CD4-positive, alpha-beta T cell treated with Interleukin-21 for 1 hour (primary cell): Measurements from ENCODE around the gene ADAMTS14.
"Not testable (repeated sequence)": the region's sequence is repeated elsewhere in the genome, so short reads cannot be mapped to it uniquely, and the experiment has no call there.

ENCODE experiments used
- DNase-seq: peaks from one replicate; pipeline ENCODE4 v3.0.0-alpha.2; 2020

Gene ADAMTS14

GRCh38 chr10:70672165-70673042 is at the start of gene ADAMTS14:
TSS of gene ADAMTS14 (plus strand) at chr10:70672506. CDS start at chr10:70672803, 297 bp downstream.
- no peak for DNase-seq

GRCh38 chr10:70622541-70622940 is 49.8 kb upstream of the ADAMTS14 start:
- no peak for DNase-seq

- no peak for DNase-seq
Observed at GRCh38 chr10:70622981-70623844, 49.1 kb upstream of the ADAMTS14 start.

GRCh38 chr10:70626056-70626455 is 46.2 kb upstream of the ADAMTS14 start:
- DNase-seq: no peak

- DNase-seq: no peak
Observed at GRCh38 chr10:70629338-70629737, 43.0 kb upstream of the ADAMTS14 start.

- DNase-seq: not testable (repeated sequence)
Observed at GRCh38 chr10:70631735-70632134, 40.6 kb upstream of the ADAMTS14 start.

- no peak for DNase-seq
Observed at GRCh38 chr10:70634011-70634410, 38.3 kb upstream of the ADAMTS14 start.

- not testable (repeated sequence) for DNase-seq
Observed at GRCh38 chr10:70634515-70634914, 37.8 kb upstream of the ADAMTS14 start.

- DNase-seq: not testable (repeated sequence)
Observed at GRCh38 chr10:70639640-70640383, 32.5 kb upstream of the ADAMTS14 start.

GRCh38 chr10:70643272-70643671 is 29.0 kb upstream of the ADAMTS14 start:
- DNase-seq: not testable (repeated sequence)

GRCh38 chr10:70644959-70645358 is 27.3 kb upstream of the ADAMTS14 start:
- not testable (repeated sequence) for DNase-seq

- DNase-seq: no peak
Observed at GRCh38 chr10:70647086-70647485, 25.2 kb upstream of the ADAMTS14 start.

GRCh38 chr10:70648427-70648826 is 23.9 kb upstream of the ADAMTS14 start:
- DNase-seq: no peak

GRCh38 chr10:70649526-70649925 is 22.8 kb upstream of the ADAMTS14 start:
- DNase-seq: no peak

GRCh38 chr10:70650104-70650503 is 22.2 kb upstream of the ADAMTS14 start:
- DNase-seq: no peak

GRCh38 chr10:70650718-70651117 is 21.6 kb upstream of the ADAMTS14 start:
- DNase-seq: no peak

- no peak for DNase-seq
Observed at GRCh38 chr10:70651661-70652060, 20.6 kb upstream of the ADAMTS14 start.

- DNase-seq: no peak
Observed at GRCh38 chr10:70652761-70653657, 19.3 kb upstream of the ADAMTS14 start.

GRCh38 chr10:70655316-70655715 is 17.0 kb upstream of the ADAMTS14 start:
- DNase-seq: no peak

GRCh38 chr10:70656489-70656888 is 15.8 kb upstream of the ADAMTS14 start:
- no peak for DNase-seq

- DNase-seq: no peak
Observed at GRCh38 chr10:70657041-70657440, 15.3 kb upstream of the ADAMTS14 start.
